OCI-M1 (cell line): ENCODE measurements around the gene CANT1.
"Not testable (repeated sequence)": the region's sequence is repeated elsewhere in the genome, so short reads cannot be mapped to it uniquely, and the experiment has no call there.

Experiments used
- DNase-seq: peaks from one replicate; lab custom pipeline; 2025; lab: John Stamatoyannopoulos, UW

CANT1 gene

GRCh38 chr17:78959803-78960202 lies 49.8 kb downstream of the CANT1 start:
- no peak for DNase-seq

- peak; percentile 6 for DNase-seq
Observed at GRCh38 chr17:78958641-78959127, 50.9 kb downstream of the CANT1 start.

GRCh38 chr17:78957128-78957527 lies 52.4 kb downstream of the CANT1 start:
- DNase-seq, result no peak

GRCh38 chr17:78956254-78956653 lies 53.3 kb downstream of the CANT1 start:
- no peak for DNase-seq

- no peak for DNase-seq
Observed at GRCh38 chr17:78954684-78955083, 54.9 kb downstream of the CANT1 start.

- no peak for DNase-seq
Observed at GRCh38 chr17:78953356-78954350, 55.9 kb downstream of the CANT1 start.

- no peak for DNase-seq
Observed at GRCh38 chr17:78952706-78953105, 56.9 kb downstream of the CANT1 start.

- DNase-seq, result no peak
Observed at GRCh38 chr17:78951967-78952551, 57.5 kb downstream of the CANT1 start.

GRCh38 chr17:78950870-78951269 lies 58.7 kb downstream of the CANT1 start:
- no peak for DNase-seq

- DNase-seq, result peak; percentile 5
Observed at GRCh38 chr17:78947235-78948149, 62.1 kb downstream of the CANT1 start.

- DNase-seq, result no peak
Observed at GRCh38 chr17:78946631-78947030, 62.9 kb downstream of the CANT1 start.

- no peak for DNase-seq
Observed at GRCh38 chr17:78946131-78946530, 63.4 kb downstream of the CANT1 start.

- DNase-seq, result not testable (repeated sequence)
Observed at GRCh38 chr17:78945455-78945854, 64.1 kb downstream of the CANT1 start.

- no peak for DNase-seq
Observed at GRCh38 chr17:78944956-78945355, 64.6 kb downstream of the CANT1 start.

- DNase-seq, result no peak
Observed at GRCh38 chr17:78944026-78944425, 65.5 kb downstream of the CANT1 start.
